ENCODE results near the gene PHLPP1. TPM values are rescaled to one million over a fixed set of nuclear protein-coding genes. Genes with fewer than 3 reads are reported as not detected.

PHLPP1 gene
- total and polyA plus RNA-seq, 9 of the 15 experiments (the other 6 are each of a cell fraction or from before 2014, with no cell fraction given): 0.56 to 9.0 (median 4.5) TPM

DNA sequence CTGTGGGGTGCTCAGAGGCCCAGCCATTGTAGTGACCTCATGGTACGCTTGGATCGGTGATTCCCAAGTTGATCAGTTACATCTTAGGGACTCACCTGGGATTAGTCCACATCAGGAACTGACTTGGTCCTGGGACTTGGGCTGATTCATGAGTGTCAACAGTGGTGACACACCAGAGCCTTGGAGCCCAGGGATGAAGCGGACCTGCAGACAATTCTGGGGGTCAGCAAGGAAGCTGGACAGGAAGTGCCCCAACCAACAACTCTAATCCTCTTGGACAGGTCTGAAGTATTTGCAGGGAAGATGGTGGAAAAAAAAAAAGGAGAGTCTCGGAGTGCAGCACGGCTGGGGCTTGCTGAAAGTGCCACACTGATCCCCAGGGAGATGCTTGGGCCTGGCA is 288.6 kb downstream of the PHLPP1 start:
- Histone ChIP-seq H3K79me2 (ENCODE audit: control insufficient read depth, insufficient read depth, low read length) (no peaks in the 10 kb centered on the region), H3K4me3 (no peak overlapping the region), H3K36me3 (ENCODE audit: control insufficient read depth, insufficient read depth, low read length) (no peaks in the 10 kb centered on the region), H4K20me1 (replicated peaks; ENCODE audit: control insufficient read depth, insufficient read depth, low read length) (no peaks in the 10 kb centered on the region), H3K9me3 (replicated peaks; ENCODE audit: control insufficient read depth, insufficient read depth, low read depth, low read length) (no peaks in the 10 kb centered on the region), H3K9ac (ENCODE audit: insufficient read depth in 1 of 2, low read depth in 2 of 2, low read length in 2 of 2) (no peak overlapping the region), H2AFZ (ENCODE audit: low read depth, low read length) (no peak overlapping the region), H3K27ac (ENCODE audit: extremely low read depth, low read depth, low read length) (no peak overlapping the region), H3K4me1 (replicated peaks in 1 of 2; ENCODE audit: control insufficient read depth in 2 of 2, insufficient read depth in 2 of 2, low read length in 2 of 2) (peaks cover 0 to 4% of the 10 kb centered on the region in 2 experiments; a peak in 3 of 5 replicates), H3K27me3 (ENCODE audit: control insufficient read depth in 2 of 2, insufficient read depth in 2 of 2, low read length in 2 of 2) (peaks cover 0 to 5% of the 10 kb centered on the region in 2 experiments; a peak in 1 of 5 replicates), H3K4me2 (ENCODE audit: insufficient read depth, low read length) (no peak overlapping the region), H3K9me1 (ENCODE audit: control insufficient read depth, insufficient read depth, low read length) (no peaks in the 10 kb centered on the region)
- ChIA-PET CTCF (ENCODE audit: low intra/inter-chr PET ratio) (no interaction called here), POLR2A (interaction anchor here (0.6 kb wide), 1 partner anchor 172 kb away, joined by 3 read pairs; no protein-coding TSS in a partner anchor)
- BruUV-seq (replicated peaks): no TSS peak
- 52% methylated on average over 5 of the region's 5 CpGs for WGBS (ENCODE audit: insufficient coverage, low coverage, missing lambda C conversion rate)
- ATAC-seq (no peak), FAIRE-seq (no peak), DNase-seq (ENCODE audit: extremely low read depth in 1 of 4, low spot score in 3 of 4) (no peak)
- TF ChIP-seq ZFPM2 (CRISPR knock-in tag; IDR thresholded peaks at IDR 0.05) (no peak), GTF2E2 (tag; IDR thresholded peaks at IDR 0.05) (no peak), PPARD (CRISPR knock-in tag; IDR thresholded peaks at IDR 0.05) (no peak)
- in situ Hi-C loops (cut with MboI): loop anchor here (25.0 kb wide), 1 partner anchor 833 kb away; no protein-coding TSS in a partner anchor
- intact Hi-C loops (cut with micrococcal nuclease): no loop called here

DNA sequence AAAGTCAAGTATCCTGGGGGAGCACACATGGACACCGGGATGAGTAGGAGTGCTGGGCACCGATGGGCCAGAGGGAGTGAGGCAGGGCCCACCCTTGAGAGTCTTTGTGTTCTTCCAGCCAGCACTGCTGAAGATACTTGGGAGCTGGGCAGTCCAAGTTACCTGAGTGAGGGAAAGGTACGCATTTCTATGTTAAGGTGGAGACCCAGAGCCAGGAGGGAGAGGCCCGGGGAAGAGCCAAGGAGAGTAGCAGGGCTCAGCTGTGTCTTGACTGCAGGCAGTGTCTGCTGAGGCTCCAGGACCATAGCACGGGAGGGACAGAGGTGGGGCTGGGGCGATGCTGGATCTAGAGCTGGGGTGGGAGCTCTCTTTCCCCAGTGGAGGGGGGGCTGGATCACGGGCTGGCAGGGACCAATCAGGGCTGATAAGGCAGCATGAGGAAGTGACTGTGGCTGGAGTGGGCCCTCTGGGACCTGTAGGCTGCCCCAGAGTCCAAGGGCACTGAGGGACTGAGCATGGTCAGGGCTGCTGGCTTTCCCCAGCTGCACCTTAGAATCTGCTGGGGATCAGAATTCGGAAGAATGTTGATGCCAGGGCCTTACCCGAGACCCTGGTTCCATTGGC is 289.2 kb downstream of the PHLPP1 start:
- DNase-seq (ENCODE audit: extremely low read depth in 1 of 4, low spot score in 3 of 4): no peak
- intact Hi-C loops (cut with micrococcal nuclease) (no loop called here), in situ Hi-C loops (cut with MboI) (loop anchor here (25.0 kb wide), 1 partner anchor 833 kb away; no protein-coding TSS in a partner anchor)
- Histone ChIP-seq H3K27ac (ENCODE audit: extremely low read depth, low read depth, low read length) (no peak overlapping the region), H3K27me3 (ENCODE audit: control insufficient read depth in 2 of 2, insufficient read depth in 2 of 2, low read length in 2 of 2) (peaks cover 0 to 5% of the 10 kb centered on the region in 2 experiments; a peak in 1 of 5 replicates), H3K4me1 (replicated peaks in 1 of 2; ENCODE audit: control insufficient read depth in 2 of 2, insufficient read depth in 2 of 2, low read length in 2 of 2) (peaks cover 0 to 4% of the 10 kb centered on the region in 2 experiments; a peak in 3 of 5 replicates), H3K4me2 (ENCODE audit: insufficient read depth, low read length) (no peak overlapping the region), H3K4me3 (no peak overlapping the region), H4K20me1 (replicated peaks; ENCODE audit: control insufficient read depth, insufficient read depth, low read length) (no peaks in the 10 kb centered on the region), H3K9ac (ENCODE audit: insufficient read depth in 1 of 2, low read depth in 2 of 2, low read length in 2 of 2) (no peak overlapping the region), H3K9me1 (ENCODE audit: control insufficient read depth, insufficient read depth, low read length) (no peaks in the 10 kb centered on the region), H3K79me2 (ENCODE audit: control insufficient read depth, insufficient read depth, low read length) (no peaks in the 10 kb centered on the region), H3K9me3 (replicated peaks; ENCODE audit: control insufficient read depth, insufficient read depth, low read depth, low read length) (no peaks in the 10 kb centered on the region), H2AFZ (ENCODE audit: low read depth, low read length) (no peak overlapping the region), H3K36me3 (ENCODE audit: control insufficient read depth, insufficient read depth, low read length) (no peaks in the 10 kb centered on the region)
- no TSS peak for BruUV-seq (replicated peaks)
- WGBS (ENCODE audit: insufficient coverage, low coverage, missing lambda C conversion rate): 29% methylated on average over 7 of the region's 9 CpGs
- FAIRE-seq: no peak
- ChIA-PET POLR2A (interaction anchor here (0.6 kb wide), 1 partner anchor 173 kb away, joined by 3 read pairs; no protein-coding TSS in a partner anchor), CTCF (ENCODE audit: low intra/inter-chr PET ratio) (interaction anchor here (0.6 kb wide), 1 partner anchor 316 kb away, joined by 3 read pairs; no protein-coding TSS in a partner anchor)
- ATAC-seq: peak; percentile 33; the same call in 1 of the 3 replicates
- TF ChIP-seq, protein P1, sequence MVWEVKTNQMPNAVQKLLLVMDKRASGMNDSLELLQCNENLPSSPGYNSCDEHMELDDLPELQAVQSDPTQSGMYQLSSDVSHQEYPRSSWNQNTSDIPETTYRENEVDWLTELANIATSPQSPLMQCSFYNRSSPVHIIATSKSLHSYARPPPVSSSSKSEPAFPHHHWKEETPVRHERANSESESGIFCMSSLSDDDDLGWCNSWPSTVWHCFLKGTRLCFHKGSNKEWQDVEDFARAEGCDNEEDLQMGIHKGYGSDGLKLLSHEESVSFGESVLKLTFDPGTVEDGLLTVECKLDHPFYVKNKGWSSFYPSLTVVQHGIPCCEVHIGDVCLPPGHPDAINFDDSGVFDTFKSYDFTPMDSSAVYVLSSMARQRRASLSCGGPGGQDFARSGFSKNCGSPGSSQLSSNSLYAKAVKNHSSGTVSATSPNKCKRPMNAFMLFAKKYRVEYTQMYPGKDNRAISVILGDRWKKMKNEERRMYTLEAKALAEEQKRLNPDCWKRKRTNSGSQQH (CRISPR knock-in tag; IDR thresholded peaks at IDR 0.05): no peak
- TF ChIP-seq CREBBP (IDR thresholded peaks at IDR 0.05; ENCODE audit: low read depth, low read length) (no peak), HNRNPUL1 (IDR thresholded peaks at IDR 0.05; ENCODE audit: low read length) (no peak), KAT2B (IDR thresholded peaks at IDR 0.05; ENCODE audit: low read depth, low read length) (no peak), HCFC1 (IDR thresholded peaks at IDR 0.05; ENCODE audit: low read depth, low read length) (no peak), ZNF764 (CRISPR knock-in tag; IDR thresholded peaks at IDR 0.05; ENCODE audit: low read depth) (no peak), ZNF79 (CRISPR knock-in tag; IDR thresholded peaks at IDR 0.05; ENCODE audit: low read depth) (no peak), JUN (IDR thresholded peaks at IDR 0.05; ENCODE audit: borderline replicate concordance, low read depth, low read length) (no peak), JUN (CRISPR knock-in tag; IDR thresholded peaks at IDR 0.05; ENCODE audit: borderline replicate concordance) (no peak), CTBP1 (IDR thresholded peaks at IDR 0.05; ENCODE audit: borderline replicate concordance) (no peak)
- TF ChIP-seq, protein P2, sequence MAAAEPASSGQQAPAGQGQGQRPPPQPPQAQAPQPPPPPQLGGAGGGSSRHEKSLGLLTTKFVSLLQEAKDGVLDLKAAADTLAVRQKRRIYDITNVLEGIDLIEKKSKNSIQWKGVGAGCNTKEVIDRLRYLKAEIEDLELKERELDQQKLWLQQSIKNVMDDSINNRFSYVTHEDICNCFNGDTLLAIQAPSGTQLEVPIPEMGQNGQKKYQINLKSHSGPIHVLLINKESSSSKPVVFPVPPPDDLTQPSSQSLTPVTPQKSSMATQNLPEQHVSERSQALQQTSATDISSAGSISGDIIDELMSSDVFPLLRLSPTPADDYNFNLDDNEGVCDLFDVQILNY (CRISPR knock-in tag; IDR thresholded peaks at IDR 0.05): no peak
